LHCN-M2 (cell line): ENCODE measurements around the gene ZBTB32. TPM values are rescaled to one million over a fixed set of nuclear protein-coding genes. Genes with fewer than 3 reads are reported as not detected.
"Not testable (repeated sequence)": the region's sequence is repeated elsewhere in the genome, so short reads cannot be mapped to it uniquely, and the experiment has no call there.

ENCODE experiments used
- DNase-seq: peaks from one replicate; pipeline ENCODE4 v3.0.0-alpha.2; 2012; ENCODE audit warnings: low read depth
- total RNA-seq: library from RNA; depleted of rRNA; stranded (reverse); fragments of >200 nt; gene quantifications from 2 replicates; pipeline ENCODE4 v1.2.3, GENCODE V29; 2014

The ZBTB32 gene
- total RNA-seq, 1 experiment from 2014 or later: not detected

DNA sequence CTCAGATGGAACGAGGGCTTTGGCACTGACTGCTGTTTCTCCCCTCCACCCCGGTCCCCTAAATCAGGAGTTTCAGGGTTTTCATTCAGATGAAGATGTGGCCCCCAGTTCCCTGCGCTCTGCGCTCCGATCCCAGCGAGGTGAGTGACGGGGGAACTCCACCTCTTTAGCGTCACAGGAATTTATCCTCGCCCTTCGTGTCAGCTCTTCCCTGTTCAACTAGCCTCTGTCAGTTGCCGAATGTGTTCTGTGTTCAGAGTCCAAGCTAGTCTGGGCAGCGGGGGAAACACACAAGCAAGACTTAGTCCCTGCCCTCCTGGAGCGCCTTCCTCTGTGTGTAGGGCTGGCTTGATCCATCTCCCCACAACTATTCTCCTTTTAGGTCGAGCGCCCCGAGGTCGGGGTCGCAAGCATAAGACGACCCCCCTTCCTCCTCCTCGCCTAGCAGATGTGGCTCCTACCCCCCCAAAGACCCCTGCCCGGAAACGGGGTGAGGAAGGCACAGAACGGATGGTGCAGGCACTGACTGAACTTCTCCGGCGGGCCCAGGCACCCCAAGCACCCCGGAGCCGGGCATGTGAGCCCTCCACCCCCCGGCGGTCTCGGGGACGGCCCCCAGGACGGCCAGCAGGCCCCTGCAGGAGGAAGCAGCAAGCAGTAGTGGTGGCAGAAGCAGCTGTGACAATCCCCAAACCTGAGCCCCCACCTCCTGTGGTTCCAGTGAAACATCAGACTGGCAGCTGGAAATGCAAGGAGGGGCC is 15.2 kb downstream of the ZBTB32 start:
- no peak for DNase-seq

DNA sequence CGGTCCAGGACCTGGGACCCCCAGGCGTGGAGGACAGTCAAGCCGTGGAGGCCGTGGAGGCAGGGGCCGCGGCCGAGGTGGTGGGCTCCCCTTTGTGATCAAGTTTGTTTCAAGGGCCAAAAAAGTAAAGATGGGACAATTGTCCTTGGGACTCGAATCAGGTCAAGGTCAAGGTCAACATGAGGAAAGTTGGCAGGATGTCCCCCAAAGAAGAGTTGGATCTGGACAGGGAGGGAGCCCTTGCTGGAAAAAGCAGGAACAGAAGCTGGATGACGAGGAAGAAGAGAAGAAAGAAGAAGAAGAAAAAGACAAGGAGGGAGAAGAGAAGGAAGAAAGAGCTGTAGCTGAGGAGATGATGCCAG is 15.8 kb downstream of the ZBTB32 start:
- no peak for DNase-seq

DNA sequence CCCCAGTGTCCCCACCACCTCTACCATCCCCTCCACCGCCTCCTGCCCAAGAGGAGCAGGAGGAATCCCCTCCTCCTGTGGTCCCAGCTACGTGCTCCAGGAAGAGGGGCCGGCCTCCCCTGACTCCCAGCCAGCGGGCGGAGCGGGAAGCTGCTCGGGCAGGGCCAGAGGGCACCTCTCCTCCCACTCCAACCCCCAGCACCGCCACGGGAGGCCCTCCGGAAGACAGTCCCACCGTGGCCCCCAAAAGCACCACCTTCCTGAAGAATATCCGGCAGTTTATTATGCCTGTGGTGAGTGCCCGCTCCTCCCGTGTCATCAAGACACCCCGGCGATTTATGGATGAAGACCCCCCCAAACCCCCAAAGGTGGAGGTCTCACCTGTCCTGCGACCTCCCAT is 16.3 kb downstream of the ZBTB32 start:
- DNase-seq: no peak

DNA sequence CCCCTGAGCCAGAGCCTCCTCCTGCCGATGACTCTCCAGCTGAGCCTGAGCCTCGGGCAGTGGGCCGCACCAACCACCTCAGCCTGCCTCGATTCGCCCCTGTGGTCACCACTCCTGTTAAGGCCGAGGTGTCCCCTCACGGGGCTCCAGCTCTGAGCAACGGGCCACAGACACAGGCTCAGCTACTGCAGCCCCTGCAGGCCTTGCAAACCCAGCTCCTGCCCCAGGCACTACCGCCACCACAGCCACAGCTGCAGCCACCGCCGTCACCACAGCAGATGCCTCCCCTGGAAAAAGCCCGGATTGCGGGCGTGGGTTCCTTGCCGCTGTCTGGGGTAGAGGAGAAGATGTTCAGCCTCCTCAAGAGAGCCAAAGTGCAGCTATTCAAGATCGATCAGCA is 17.0 kb downstream of the ZBTB32 start:
- no peak for DNase-seq

DNA sequence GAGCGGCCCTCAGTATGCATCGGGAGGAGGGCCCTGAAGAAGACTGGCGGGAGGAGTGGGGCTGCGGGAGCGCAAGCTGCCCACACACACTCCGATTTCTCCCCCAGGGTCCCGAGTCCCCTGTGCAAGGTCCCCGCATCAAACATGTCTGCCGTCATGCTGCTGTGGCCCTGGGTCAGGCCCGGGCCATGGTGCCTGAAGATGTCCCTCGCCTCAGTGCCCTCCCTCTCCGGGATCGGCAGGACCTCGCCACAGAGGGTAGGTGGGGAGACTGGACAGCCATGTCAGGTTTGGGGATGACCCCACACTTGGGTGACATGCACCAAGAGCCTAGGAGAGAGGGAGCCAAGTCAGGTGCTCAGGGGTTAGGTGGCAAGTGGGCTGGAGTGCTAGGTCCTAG is 18.1 kb downstream of the ZBTB32 start:
- DNase-seq: no peak

DNA sequence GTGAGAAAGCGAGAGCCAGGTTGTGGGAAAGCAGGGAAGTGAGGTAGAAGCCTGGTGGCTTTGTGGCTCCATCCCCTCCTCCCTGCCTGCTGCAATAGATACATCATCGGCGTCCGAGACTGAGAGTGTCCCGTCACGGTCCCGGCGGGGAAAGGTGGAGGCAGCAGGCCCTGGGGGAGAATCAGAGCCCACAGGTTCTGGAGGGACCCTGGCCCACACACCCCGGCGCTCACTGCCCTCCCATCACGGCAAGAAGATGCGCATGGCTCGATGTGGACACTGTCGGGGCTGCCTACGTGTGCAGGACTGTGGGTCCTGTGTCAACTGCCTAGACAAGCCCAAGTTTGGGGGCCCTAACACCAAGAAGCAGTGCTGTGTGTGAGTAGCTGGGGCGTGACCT is 18.5 kb downstream of the ZBTB32 start:
- DNase-seq: no peak

DNA sequence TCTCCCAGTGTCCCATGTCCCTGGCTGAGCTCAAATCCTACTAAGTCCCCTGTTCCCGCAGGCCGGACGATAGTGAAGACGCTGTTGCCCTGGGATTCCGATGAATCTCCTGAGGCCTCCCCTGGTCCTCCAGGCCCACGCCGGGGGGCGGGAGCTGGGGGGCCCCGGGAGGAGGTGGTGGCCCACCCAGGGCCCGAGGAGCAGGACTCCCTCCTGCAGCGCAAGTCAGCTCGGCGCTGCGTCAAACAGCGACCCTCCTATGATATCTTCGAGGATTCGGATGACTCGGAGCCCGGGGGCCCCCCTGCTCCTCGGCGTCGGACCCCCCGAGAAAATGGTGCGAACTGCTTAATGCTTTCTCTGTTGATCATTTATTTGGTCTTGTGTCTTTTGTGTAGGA is 19.3 kb downstream of the ZBTB32 start:
- DNase-seq: no peak

DNA sequence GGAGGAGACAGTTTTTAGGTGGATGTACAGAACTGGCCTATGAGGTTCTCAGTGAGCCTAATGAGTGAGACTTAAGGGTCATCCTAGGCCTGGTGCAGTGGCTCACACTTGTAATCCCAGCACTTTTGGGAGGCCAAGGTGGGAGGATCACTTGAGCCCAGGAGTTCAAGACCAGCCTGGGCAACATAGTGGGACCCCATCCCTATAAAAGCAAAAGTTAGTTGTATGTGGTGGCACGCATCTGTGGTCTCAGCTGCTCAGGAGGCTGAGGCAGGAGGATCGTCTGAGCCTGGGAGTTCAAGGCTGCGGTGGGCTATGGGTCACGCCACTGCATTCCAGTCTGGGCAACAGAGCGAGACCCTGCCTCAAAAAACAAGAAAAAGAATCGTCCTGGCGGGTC is 19.8 kb downstream of the ZBTB32 start:
- DNase-seq: not testable (repeated sequence)

DNA sequence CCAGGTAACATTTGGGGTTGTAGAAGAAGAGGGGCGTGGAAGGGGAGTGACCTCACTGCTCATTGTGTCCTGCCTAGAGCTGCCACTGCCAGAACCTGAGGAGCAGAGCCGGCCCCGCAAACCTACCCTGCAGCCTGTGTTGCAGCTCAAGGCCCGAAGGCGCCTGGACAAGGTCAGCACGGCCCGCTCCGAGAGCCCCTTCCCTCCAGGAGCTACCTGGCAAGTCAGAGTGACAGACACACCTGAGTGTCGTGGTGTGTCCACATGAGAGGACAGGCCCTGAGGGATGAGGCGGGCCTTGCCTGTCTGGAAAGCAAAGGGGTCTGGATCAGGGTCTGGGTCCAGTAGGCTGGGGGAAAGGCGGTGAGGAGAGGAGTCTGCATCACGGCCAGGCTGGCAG is 20.2 kb downstream of the ZBTB32 start:
- no peak for DNase-seq

DNA sequence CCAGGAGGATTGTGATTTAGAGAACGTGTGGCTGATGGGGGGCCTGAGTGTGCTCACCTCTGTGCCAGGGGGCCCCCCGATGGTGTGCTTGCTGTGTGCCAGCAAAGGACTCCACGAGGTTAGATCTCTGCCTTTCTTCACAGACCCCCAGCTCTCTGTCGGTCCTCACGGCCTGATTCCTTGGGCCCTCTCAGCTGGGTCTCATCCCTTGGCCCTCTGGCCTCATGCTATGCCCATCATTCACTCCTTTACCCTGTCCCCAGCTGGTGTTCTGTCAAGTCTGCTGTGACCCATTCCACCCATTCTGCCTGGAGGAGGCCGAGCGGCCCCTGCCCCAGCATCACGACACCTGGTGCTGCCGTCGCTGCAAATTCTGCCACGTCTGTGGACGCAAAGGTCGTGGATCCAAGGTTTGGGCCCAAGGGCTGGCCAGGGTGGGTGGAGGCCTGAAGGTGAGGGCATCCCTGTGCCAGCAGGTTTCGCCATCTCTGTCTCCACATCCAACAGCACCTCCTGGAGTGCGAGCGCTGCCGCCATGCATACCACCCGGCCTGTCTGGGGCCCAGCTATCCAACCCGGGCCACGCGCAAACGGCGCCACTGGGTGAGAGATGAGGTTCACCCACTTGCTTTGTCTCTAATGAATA is 21.0 kb downstream of the ZBTB32 start:
- no peak for DNase-seq

DNA sequence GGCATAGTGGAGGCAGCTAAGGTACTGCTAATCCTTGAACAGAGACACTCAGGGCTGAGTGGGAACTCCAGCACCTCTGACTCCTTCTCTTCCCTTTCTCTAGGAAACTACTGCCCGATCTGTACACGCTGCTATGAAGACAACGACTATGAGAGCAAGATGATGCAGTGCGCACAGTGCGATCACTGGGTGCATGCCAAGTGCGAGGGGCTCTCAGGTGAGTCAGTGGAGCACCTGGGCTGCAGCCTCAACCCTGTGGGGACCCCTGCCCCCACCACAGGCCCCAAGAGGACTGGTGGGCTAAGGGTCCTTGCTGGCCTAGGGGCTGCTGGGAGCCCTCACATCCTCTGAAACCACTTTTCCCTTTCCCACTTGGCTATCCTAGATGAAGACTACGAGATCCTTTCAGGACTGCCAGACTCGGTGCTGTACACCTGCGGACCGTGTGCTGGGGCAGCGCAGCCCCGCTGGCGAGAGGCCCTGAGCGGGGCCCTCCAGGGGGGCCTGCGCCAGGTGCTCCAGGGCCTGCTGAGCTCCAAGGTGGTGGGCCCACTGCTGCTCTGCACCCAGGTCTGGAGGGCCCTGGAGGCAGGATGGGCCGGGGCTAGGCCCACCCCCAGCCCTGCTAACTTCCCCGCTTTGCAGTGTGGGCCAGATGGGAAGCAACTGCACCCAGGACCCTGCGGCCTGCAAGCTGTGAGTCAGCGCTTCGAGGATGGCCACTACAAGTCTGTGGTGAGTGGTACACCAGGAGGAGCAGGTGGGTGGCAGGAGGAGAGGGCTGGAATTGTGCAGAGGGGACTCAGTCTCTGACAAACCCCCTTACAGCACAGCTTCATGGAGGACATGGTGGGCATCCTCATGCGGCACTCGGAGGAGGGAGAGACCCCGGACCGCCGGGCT is 22.9 kb downstream of the ZBTB32 start:
- DNase-seq: no peak

DNA sequence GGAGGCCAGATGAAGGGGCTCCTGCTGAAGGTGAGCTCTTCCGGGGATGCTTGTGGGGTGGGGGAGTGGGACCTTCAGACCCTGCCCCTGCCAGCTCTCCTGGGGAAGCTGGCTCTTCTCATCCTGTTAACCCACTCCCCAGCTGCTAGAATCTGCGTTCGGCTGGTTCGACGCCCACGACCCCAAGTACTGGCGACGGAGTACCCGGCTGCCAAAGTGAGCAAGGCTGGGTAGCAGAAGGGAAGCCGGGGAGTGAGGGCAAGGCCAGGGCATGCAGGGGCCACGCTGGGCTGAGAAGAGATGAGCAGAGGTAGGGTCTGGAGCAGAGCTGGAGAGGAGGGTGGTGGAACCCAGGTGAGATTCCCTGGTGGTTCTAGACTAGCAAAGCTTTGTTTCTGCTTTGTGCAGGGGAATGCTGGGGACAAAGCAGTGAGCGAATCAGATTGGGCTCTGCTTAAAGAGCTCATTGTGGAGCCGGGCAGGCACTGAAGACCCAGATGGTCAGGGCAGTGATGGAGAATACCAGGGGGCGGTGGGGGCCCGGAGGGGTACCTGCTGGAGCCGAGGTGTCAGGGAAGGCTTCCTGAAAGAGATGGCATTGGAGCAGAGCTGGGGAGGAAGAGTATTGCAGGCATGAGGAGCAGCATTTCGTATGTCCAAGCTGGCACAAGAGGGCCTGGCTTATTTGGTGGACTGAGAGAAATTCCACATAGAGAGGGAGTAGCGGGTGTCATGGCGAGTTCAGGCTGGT is 23.8 kb downstream of the ZBTB32 start:
- no peak for DNase-seq

DNA sequence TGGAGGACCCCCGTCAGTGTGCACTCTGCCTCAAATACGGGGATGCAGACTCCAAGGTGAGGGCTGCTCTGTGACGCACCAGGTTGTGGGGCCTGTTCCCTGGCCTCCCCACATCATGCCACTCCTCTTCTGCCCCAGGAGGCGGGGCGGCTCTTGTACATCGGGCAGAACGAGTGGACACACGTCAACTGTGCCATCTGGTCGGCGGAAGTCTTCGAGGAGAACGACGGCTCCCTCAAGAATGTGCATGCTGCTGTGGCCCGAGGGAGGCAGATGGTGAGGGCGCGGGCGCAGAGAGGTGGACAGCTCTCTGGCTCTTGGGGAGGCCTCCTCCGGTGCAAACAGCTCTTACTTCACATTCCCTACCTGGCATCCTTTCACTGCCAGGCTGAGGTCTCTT is 24.7 kb downstream of the ZBTB32 start:
- no peak for DNase-seq

DNA sequence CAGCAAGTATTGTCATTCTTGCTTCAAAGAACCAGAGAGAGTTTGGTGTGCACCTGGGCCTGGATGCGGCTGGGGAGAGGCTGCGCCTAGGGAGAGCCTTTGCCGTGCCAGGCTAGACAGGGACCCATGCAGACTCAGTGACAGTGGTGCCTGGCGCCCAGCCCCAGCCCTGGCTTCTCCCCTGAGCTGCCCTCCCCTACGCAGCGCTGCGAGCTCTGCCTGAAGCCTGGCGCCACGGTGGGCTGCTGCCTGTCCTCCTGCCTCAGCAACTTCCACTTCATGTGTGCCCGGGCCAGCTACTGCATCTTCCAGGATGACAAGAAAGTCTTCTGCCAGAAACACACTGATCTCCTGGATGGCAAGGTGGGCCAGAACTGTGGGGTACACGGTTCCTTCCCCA is 25.4 kb downstream of the ZBTB32 start:
- no peak for DNase-seq

DNA sequence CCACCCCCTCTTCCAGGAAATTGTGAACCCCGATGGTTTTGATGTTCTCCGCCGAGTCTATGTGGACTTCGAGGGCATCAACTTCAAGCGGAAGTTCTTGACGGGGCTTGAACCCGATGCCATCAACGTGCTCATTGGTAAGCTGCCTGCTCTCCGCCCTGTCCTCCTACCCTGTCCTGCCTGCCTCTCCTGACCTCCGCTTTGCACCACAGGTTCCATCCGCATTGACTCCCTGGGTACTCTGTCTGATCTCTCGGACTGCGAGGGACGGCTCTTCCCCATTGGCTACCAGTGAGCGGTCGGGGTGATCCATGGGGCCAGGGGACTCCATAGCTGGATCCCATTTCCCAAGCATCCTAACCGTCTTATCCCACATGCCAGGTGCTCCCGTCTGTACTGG is 26.0 kb downstream of the ZBTB32 start:
- DNase-seq: no peak

DNA sequence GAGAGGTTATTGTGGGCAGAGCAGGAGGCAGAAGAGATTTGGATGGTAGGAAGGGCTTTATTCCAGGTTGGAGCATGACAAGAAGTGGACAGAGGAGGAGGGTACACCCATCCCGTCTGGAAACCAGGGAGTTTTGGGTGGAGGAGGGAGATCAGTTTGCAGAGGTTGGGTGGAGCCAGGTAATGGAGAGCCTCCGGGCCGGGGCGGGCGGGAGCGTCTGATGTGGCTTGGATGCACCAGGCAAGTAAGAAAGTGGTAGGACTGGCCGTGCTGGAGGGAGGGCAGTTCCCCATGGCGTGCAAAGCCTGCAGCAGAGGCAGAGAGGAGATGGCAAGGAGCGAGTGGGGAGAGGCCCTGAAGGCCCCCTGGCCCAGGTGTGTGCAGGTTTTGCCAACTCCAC is 27.0 kb downstream of the ZBTB32 start:
- no peak for DNase-seq

DNA sequence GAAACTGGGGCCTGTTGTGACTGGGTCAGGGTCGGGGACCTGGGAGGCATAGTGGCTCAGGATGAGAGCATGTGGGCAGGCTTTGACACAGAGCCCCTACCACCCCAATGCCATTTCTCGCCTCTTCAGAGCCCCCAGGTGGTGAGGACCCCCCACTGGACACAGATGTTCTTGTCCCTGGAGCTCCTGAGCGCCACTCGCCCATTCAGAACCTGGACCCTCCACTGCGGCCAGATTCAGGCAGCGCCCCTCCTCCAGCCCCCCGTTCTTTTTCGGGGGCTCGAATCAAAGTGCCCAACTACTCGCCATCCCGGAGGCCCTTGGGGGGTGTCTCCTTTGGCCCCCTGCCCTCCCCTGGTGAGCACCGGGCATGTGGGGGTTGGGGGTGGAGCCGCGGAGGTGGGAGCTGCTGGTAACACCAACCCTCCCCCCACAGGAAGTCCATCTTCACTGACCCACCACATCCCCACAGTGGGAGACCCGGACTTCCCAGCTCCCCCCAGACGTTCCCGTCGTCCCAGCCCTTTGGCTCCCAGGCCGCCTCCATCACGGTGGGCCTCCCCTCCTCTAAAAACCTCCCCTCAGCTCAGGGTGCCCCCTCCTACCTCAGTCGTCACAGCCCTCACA is 27.5 kb downstream of the ZBTB32 start:
- no peak for DNase-seq

DNA sequence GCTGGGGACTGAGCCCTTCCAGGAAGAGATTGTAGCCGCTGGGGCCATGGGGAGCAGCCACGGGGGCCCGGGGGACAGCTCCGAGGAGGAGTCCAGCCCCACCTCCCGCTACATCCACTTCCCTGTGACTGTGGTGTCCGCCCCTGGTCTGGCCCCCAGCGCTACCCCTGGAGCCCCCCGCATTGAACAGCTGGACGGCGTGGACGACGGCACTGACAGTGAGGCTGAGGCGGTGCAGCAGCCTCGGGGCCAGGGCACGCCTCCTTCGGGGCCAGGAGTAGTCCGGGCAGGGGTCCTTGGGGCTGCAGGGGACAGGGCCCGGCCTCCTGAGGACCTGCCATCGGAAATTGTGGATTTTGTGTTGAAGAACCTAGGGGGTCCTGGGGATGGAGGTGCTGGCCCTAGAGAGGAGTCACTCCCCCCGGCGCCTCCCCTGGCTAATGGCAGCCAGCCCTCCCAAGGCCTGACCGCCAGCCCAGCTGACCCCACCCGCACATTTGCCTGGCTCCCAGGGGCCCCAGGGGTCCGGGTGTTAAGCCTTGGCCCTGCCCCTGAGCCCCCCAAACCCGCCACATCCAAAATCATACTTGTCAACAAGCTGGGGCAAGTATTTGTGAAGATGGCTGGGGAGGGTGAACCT is 28.3 kb downstream of the ZBTB32 start:
- DNase-seq: no peak

DNA sequence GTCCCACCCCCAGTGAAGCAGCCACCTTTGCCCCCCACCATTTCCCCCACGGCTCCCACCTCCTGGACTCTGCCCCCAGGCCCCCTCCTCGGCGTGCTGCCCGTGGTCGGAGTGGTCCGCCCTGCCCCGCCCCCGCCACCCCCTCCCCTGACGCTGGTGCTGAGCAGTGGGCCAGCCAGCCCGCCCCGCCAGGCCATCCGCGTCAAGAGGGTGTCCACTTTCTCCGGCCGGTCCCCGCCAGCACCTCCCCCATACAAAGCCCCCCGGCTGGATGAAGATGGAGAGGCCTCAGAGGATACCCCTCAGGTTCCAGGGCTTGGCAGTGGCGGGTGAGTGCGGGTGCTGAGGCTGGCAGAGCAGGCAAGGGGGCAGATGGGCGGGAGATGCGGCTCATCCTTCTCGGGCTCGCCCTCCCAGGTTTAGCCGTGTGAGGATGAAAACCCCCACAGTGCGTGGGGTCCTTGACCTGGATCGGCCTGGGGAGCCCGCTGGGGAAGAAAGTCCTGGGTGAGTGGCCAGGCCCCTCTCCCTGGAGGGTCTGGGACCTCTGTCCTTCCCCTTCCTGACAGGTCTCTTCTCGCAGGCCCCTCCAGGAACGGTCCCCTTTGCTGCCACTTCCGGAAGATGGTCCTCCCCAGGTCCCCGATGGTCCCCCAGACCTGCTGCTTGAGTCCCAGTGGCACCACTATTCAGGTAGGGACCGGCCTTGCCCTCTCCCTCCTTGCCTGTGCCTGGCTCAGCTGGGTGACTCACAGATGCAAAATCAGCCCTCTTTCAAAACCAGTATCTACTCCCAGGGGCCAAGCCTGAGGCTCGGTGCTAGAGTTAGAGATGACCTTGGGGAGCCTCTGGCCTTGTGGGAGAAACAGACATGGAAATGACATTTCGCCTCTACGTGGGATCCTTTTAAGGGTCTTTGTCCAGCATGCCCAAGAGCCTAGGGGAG is 29.1 kb downstream of the ZBTB32 start:
- no peak for DNase-seq

DNA sequence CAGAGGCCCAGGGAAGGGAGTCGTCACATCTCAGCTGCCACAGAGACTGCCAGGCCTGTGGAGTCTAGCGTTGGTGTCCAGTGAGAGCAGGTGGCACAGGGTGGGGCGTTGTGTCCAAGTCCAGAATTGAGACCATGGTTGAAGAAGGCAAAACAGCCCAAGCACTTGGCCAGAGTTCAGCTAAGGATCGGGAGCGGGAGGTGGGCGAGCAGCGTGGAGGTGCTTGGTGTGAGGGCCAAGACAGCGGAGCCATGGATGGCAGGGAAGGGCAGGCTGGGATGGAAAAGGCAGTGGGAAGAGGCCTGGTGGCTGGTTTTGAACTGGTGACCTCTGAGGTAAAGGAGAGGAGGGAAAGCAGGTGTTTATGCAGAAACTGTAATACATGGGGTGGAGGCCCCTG is 29.9 kb downstream of the ZBTB32 start:
- DNase-seq: no peak
